Measurements from ENCODE around the gene PRUNE2.

DNA sequence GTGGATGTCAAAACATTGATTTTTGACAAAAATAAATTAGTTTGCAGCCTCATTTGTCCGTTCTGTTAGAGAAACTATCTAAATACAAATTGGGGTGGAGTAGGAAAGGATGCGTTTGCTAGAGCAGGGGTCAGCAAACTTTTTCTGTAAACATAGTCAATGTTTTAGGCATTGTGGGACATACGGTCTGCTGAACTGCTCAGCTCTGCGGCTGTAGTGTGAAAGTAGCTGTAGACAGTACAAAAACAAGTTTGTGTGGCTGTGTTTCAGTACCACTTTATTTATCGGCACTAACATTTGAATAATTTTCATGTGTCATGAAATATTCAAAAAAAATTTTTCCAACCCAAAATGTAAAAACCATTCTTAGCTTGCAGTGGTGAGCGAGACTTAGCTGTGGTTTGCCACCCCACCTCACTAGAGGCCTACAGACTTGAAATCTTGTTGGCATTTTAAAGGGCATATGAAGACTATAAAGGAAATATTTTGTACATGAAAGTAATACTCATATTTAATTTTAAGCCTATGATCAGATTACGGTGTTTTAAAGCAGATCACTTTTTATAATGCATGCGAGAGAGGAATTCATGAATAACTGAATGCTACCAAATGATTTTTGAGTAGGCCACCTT, 292.6 kb downstream of the PRUNE2 start:
- TF ChIP-seq, protein P1, sequence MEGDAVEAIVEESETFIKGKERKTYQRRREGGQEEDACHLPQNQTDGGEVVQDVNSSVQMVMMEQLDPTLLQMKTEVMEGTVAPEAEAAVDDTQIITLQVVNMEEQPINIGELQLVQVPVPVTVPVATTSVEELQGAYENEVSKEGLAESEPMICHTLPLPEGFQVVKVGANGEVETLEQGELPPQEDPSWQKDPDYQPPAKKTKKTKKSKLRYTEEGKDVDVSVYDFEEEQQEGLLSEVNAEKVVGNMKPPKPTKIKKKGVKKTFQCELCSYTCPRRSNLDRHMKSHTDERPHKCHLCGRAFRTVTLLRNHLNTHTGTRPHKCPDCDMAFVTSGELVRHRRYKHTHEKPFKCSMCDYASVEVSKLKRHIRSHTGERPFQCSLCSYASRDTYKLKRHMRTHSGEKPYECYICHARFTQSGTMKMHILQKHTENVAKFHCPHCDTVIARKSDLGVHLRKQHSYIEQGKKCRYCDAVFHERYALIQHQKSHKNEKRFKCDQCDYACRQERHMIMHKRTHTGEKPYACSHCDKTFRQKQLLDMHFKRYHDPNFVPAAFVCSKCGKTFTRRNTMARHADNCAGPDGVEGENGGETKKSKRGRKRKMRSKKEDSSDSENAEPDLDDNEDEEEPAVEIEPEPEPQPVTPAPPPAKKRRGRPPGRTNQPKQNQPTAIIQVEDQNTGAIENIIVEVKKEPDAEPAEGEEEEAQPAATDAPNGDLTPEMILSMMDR (IDR thresholded peaks at IDR 0.05) = no peak
- no peak for TF ChIP-seq POLR2A (IDR thresholded peaks at IDR 0.05)

Data from upper lobe of left lung (tissue), 4 donors.